GM18870 (cell line): ENCODE data around the gene REEP1.

Source experiments
- ATAC-seq: cut with Tn5 transposase; IDR thresholded peaks from one replicate; pipeline ENCODE4 v1.9.1; 2021; ENCODE audit warnings: moderate library complexity; ENCODE audit not compliant: unreplicated experiment

REEP1 gene

GRCh38 chr2:86308356-86308755 is 29.1 kb downstream of the REEP1 start:
- no peak for ATAC-seq

GRCh38 chr2:86307431-86307830 is 30.0 kb downstream of the REEP1 start:
- ATAC-seq, result no peak

- ATAC-seq, result no peak
Observed at GRCh38 chr2:86305915-86306254, 31.5 kb downstream of the REEP1 start.

- no peak for ATAC-seq
Observed at GRCh38 chr2:86305195-86305914, 32.1 kb downstream of the REEP1 start.

- no peak for ATAC-seq
Observed at GRCh38 chr2:86304416-86304815, 33.0 kb downstream of the REEP1 start.

GRCh38 chr2:86302320-86302719 is 35.1 kb downstream of the REEP1 start:
- no peak for ATAC-seq

GRCh38 chr2:86301711-86302202 is 35.7 kb downstream of the REEP1 start:
- ATAC-seq, result no peak

GRCh38 chr2:86301009-86301408 is 36.4 kb downstream of the REEP1 start:
- no peak for ATAC-seq

GRCh38 chr2:86300496-86300895 is 36.9 kb downstream of the REEP1 start:
- no peak for ATAC-seq

- ATAC-seq, result no peak
Observed at GRCh38 chr2:86298411-86299390, 38.7 kb downstream of the REEP1 start.

GRCh38 chr2:86297382-86298147 is 39.9 kb downstream of the REEP1 start:
- ATAC-seq, result no peak

- no peak for ATAC-seq
Observed at GRCh38 chr2:86296947-86297346, 40.5 kb downstream of the REEP1 start.

GRCh38 chr2:86295066-86295465 is 42.4 kb downstream of the REEP1 start:
- no peak for ATAC-seq

- no peak for ATAC-seq
Observed at GRCh38 chr2:86293612-86294011, 43.8 kb downstream of the REEP1 start.

GRCh38 chr2:86292571-86293515 is 44.6 kb downstream of the REEP1 start:
- ATAC-seq, result no peak

- ATAC-seq, result no peak
Observed at GRCh38 chr2:86291328-86291662, 46.1 kb downstream of the REEP1 start.

- ATAC-seq, result no peak
Observed at GRCh38 chr2:86290596-86291327, 46.7 kb downstream of the REEP1 start.

GRCh38 chr2:86286516-86286915 is 50.9 kb downstream of the REEP1 start:
- ATAC-seq, result no peak

GRCh38 chr2:86285981-86286380 is 51.4 kb downstream of the REEP1 start:
- ATAC-seq, result no peak

- ATAC-seq, result no peak
Observed at GRCh38 chr2:86285571-86285970, 51.9 kb downstream of the REEP1 start.
